GM13977 (cell line): Measurements from ENCODE around the gene ARHGAP31.
"Not testable (repeated sequence)": the region's sequence is repeated elsewhere in the genome, so short reads cannot be mapped to it uniquely, and the experiment has no call there.

ENCODE experiments used
- DNase-seq: peaks from one replicate; pipeline ENCODE4 v3.0.0; 2012; ENCODE audit warnings: low spot score
- CTCF ChIP-seq: IDR thresholded peaks from 2 replicates; pipeline ENCODE4 v1.5.1; 2012; ENCODE audit warnings: mild to moderate bottlenecking, control low read depth; ENCODE audit not compliant: insufficient read depth; ENCODE audit errors: extremely low read depth, missing control alignments
- in situ Hi-C: fragments of 300-500 bp; cut with MboI; formaldehyde crosslinking; loops from one replicate; pipeline ENCODE4 v1.12.0; 2022; ENCODE audit warnings: low sequenced_read_pairs, low pct_unique_long_range_greater_than_20kb, mixed read lengths, inconsistent platforms; ENCODE audit not compliant: unreplicated experiment

Gene ARHGAP31

GRCh38 chr3:119336823-119337222, 42.6 kb downstream of the ARHGAP31 start:
- TF ChIP-seq CTCF: no peak
- DNase-seq: no peak
- in situ Hi-C loops: no loop called here

- in situ Hi-C loops, DNase-seq: not testable (repeated sequence)
Measured at GRCh38 chr3:119337407-119337806, 43.2 kb downstream of the ARHGAP31 start.

GRCh38 chr3:119338754-119339153, 44.6 kb downstream of the ARHGAP31 start:
- no peak for DNase-seq
- no peak for TF ChIP-seq CTCF

GRCh38 chr3:119340014-119340413, 45.8 kb downstream of the ARHGAP31 start:
- in situ Hi-C loops: no loop called here
- no peak for DNase-seq
- no peak for TF ChIP-seq CTCF

More at GRCh38 chr3:119338754-119339153, 44.6 kb downstream of the ARHGAP31 start:
- in situ Hi-C loops: no loop called here

- in situ Hi-C loops: no loop called here
- no peak for DNase-seq
- no peak for TF ChIP-seq CTCF
Measured at GRCh38 chr3:119340446-119340845, 46.3 kb downstream of the ARHGAP31 start.

- in situ Hi-C loops: no loop called here
- DNase-seq: no peak
Measured at GRCh38 chr3:119342176-119342575, 48.0 kb downstream of the ARHGAP31 start.

GRCh38 chr3:119343719-119344118, 49.5 kb downstream of the ARHGAP31 start:
- no peak for DNase-seq
- peak; percentile 6 for TF ChIP-seq CTCF
- in situ Hi-C loops: no loop called here

More at GRCh38 chr3:119342176-119342575, 48.0 kb downstream of the ARHGAP31 start:
- no peak for TF ChIP-seq CTCF
